K562 (cell line): ENCODE results near the gene VPS18. TPM values are rescaled to one million over a fixed set of nuclear protein-coding genes. Genes with fewer than 3 reads are reported as not detected.

Experiments
- ATAC-seq: fragments of 200-7000 bp; cut with Tn5 transposase; 3 replicates; pipeline ENCODE4 v1.9.1; 2020; ENCODE audit warnings: moderate library complexity
- BruUV-seq: library from RNA; stranded (reverse); fragments of 400-500 nt; replicated peaks from 2 replicates; lab custom pipeline; 2021; lab: Mats Ljungman, UMichigan
- CTCF ChIA-PET: fragments of 300-600 bp; formaldehyde crosslinking; extraction: SDS; loops from one replicate; lab custom pipeline; 2021; ENCODE audit warnings: low intra/inter-chr PET ratio; lab: Yijun Ruan, JAX
- POLR2A ChIA-PET: fragments of 300-600, 350-650 bp; sonication (Branson Sonifier 250); formaldehyde crosslinking; extraction: SDS; loops from one replicate; lab custom pipeline; 2021; ENCODE audit warnings: antibody characterized with exemption, inconsistent platforms; lab: Yijun Ruan, JAX
- DNase-seq, 4 experiments: peaks; one replicate each; pipeline versions ENCODE4 v3.0.0 to v3.0.0-alpha.2; 2011 to 2018; ENCODE audit warnings: low spot score in 3 of 4, mixed read lengths in 3 of 4; ENCODE audit errors: extremely low read depth in 1 of 4
- FAIRE-seq: peaks from 2 replicates; lab custom pipeline; 2011; peaks lifted over from hg19 to GRCh38; lab: Jason Lieb, UNC
- H2AFZ ChIP-seq: 2 replicates; pipeline ENCODE4 v1.6.0; 2011; ENCODE audit warnings: low read depth, low read length, control low read depth, inconsistent platforms
- H3K27ac ChIP-seq: fragments of 200-600 bp; 3 replicates; pipeline ENCODE4 v1.8.0; 2011; ENCODE audit warnings: low read depth, mild to moderate bottlenecking, control low read depth, inconsistent platforms, low read length, moderate library complexity, mixed read lengths; ENCODE audit errors: extremely low read depth
- H3K27me3 ChIP-seq, 2 experiments: fragments of 300-600 bp in 1 of 2; 2 replicates in 1 of 2; 3 replicates in 1 of 2; pipeline versions ENCODE4 v1.6.0 to v1.8.0; 2011; ENCODE audit warnings: inconsistent platforms in 2 of 2, low read length in 2 of 2, mild to moderate bottlenecking in 1 of 2, mixed read lengths in 1 of 2, moderate library complexity in 1 of 2; ENCODE audit not compliant: control insufficient read depth in 2 of 2, insufficient read depth in 2 of 2
- H3K36me3 ChIP-seq: fragments of 300-600 bp; 3 replicates; pipeline ENCODE4 v1.8.0; 2011; ENCODE audit warnings: mild to moderate bottlenecking, low read length, inconsistent platforms; ENCODE audit not compliant: control insufficient read depth, insufficient read depth
- H3K4me1 ChIP-seq, 2 experiments: fragments of 200-600 bp in 1 of 2; replicated peaks in 1 of 2; 2 replicates in 1 of 2; 3 replicates in 1 of 2; pipeline versions ENCODE4 v1.5.1 to v1.8.0; 2011; ENCODE audit warnings: inconsistent platforms in 2 of 2, low read length in 2 of 2, mild to moderate bottlenecking in 1 of 2, mixed read lengths in 1 of 2, moderate library complexity in 1 of 2; ENCODE audit not compliant: control insufficient read depth in 2 of 2, insufficient read depth in 2 of 2
- H3K4me2 ChIP-seq: 2 replicates; pipeline ENCODE4 v1.6.1; 2011; ENCODE audit warnings: low read length, control low read depth, inconsistent platforms, mixed read lengths; ENCODE audit not compliant: insufficient read depth
- H3K4me3 ChIP-seq: fragments of 200-600 bp; sonication (generic), shearing (Covaris generic); 2 replicates; pipeline ENCODE4 v1.5.1; 2016; ENCODE audit warnings: control low read depth, inconsistent platforms
- H3K79me2 ChIP-seq: fragments of 200-600 bp; 3 replicates; pipeline ENCODE4 v1.8.0; 2011; ENCODE audit warnings: low read length, inconsistent platforms; ENCODE audit not compliant: control insufficient read depth, insufficient read depth
- H3K9ac ChIP-seq, 2 experiments: 2 replicates each; pipeline versions ENCODE4 v1.6.0 to v1.6.1; 2011; ENCODE audit warnings: low read depth in 2 of 2, low read length in 2 of 2, control low read depth in 1 of 2, inconsistent platforms in 1 of 2, mild to moderate bottlenecking in 1 of 2, mixed read lengths in 1 of 2; ENCODE audit not compliant: insufficient read depth in 1 of 2
- H3K9me1 ChIP-seq: one replicate; pipeline ENCODE4 v1.6.0; 2011; ENCODE audit warnings: inconsistent platforms, mild to moderate bottlenecking, low read length, moderate library complexity; ENCODE audit not compliant: control insufficient read depth, insufficient read depth
- H3K9me3 ChIP-seq: replicated peaks from 2 replicates; pipeline ENCODE4 v1.5.1; 2011; ENCODE audit warnings: low read depth, low read length, inconsistent platforms; ENCODE audit not compliant: control insufficient read depth, insufficient read depth
- H4K20me1 ChIP-seq: replicated peaks from 2 replicates; pipeline ENCODE4 v1.6.1; 2011; ENCODE audit warnings: low read length, inconsistent platforms, mixed read lengths; ENCODE audit not compliant: control insufficient read depth, insufficient read depth
- EGR1 ChIP-seq: fragments of 450-650 bp; conservative IDR thresholded peaks from 2 replicates; pipeline ENCODE4 v1.6.1; 2017; ENCODE audit warnings: mild to moderate bottlenecking
- ELF1 ChIP-seq: fragments of 200-800 bp; sonication (Bioruptor generic); IDR thresholded peaks from 2 replicates; pipeline ENCODE4 v1.6.1; 2016; ENCODE audit warnings: missing genetic modification characterization, missing compliant biosample characterization
- ETV6 ChIP-seq, 3 experiments: fragments of 150-350 bp in 1 of 3; sonication (generic) in 1 of 3; formaldehyde crosslinking in 1 of 3; IDR thresholded peaks; 2 replicates each; pipeline versions ENCODE4 v1.6.1 to v1.8.0; 2014 to 2022; ENCODE audit warnings: borderline replicate concordance in 2 of 3, low read depth in 2 of 3, antibody characterized with exemption in 1 of 3, low read length in 1 of 3, mild to moderate bottlenecking in 1 of 3, missing genetic modification reagents in 1 of 3
- GABPA ChIP-seq: fragments of 200-800 bp; sonication (Bioruptor generic); conservative IDR thresholded peaks from 2 replicates; pipeline ENCODE4 v1.6.1; 2016; ENCODE audit warnings: low read depth, missing genetic modification characterization, missing compliant biosample characterization
- LARP7 ChIP-seq: fragments of 450-650 bp; IDR thresholded peaks from 2 replicates; pipeline ENCODE4 v1.6.1; 2016
- SIN3A ChIP-seq, 2 experiments: fragments of 150-350 bp in 1 of 2; IDR thresholded peaks; 2 replicates each; pipeline ENCODE4 v1.6.1; 2011 to 2016; ENCODE audit warnings: borderline replicate concordance in 2 of 2, low read depth in 2 of 2, low read length in 2 of 2, mild to moderate bottlenecking in 2 of 2, moderate library complexity in 2 of 2; ENCODE audit not compliant: control insufficient read depth in 1 of 2
- SPI1 ChIP-seq: IDR thresholded peaks from 2 replicates; pipeline ENCODE4 v1.6.1; 2011; ENCODE audit warnings: low read depth, low read length, control low read depth, borderline replicate concordance
- TFAP4 ChIP-seq: sonication (generic); formaldehyde crosslinking; IDR thresholded peaks from 2 replicates; pipeline ENCODE4 v1.8.0; 2022; ENCODE audit warnings: missing genetic modification reagents, mild to moderate bottlenecking, moderate library complexity, borderline replicate concordance
- VEZF1 ChIP-seq: fragments of 200-800 bp; sonication (Bioruptor generic); IDR thresholded peaks from 2 replicates; pipeline ENCODE4 v1.6.1; 2017; ENCODE audit warnings: missing genetic modification characterization, missing compliant biosample characterization
- WGBS: fragments of 100-300 bp; shearing (Covaris generic); methylation state at CpG from one replicate; pipeline ENCODE4 v1.1.6; 2016; ENCODE audit warnings: low coverage, mixed read lengths; ENCODE audit not compliant: insufficient coverage; ENCODE audit errors: missing lambda C conversion rate; 5-methylcytosine and 5-hydroxymethylcytosine counted together
- in situ Hi-C: fragments of 300-500 bp; cut with MboI; formaldehyde crosslinking; loops from 4 replicates; pipeline ENCODE4 v1.15.0; 2018; ENCODE audit warnings: inconsistent platforms, mixed read lengths
- intact Hi-C: fragments of 100-400 bp; cut with micrococcal nuclease; formaldehyde crosslinking; loops from 2 replicates; pipeline ENCODE4 v1.14.2; 2022
- polyA plus RNA-seq, 8 experiments: library from polyadenylated mRNA; depleted of rRNA in 4 of 8; stranded (reverse) in 5 of 8; unstranded in 3 of 8; fragments of >200 nt; fragmentation: Nextera tagmentation in 2 of 8; fragmentation: Illumina TruSeq in 1 of 8; extraction: Ambion mirVana in 2 of 8; extraction: Trizol in 1 of 8; gene quantifications; 2 replicates each; pipeline versions ENCODE4 v1.2.1 to v1.2.3, GENCODE V29; 2011 to 2014; ENCODE audit warnings: inconsistent platforms in 1 of 8, missing spikeins in 1 of 8
- total RNA-seq, 7 experiments: library from RNA; depleted of rRNA in 6 of 7; stranded (reverse); fragments of >200 nt in 6 of 7; fragmentation: Illumina TruSeq in 2 of 7; extraction: Trizol in 2 of 7; gene quantifications; 2 replicates each; pipeline versions ENCODE4 v1.2.1 to v1.2.3, GENCODE V29; 2011 to 2021; ENCODE audit warnings: low replicate concordance in 1 of 7

VPS18 gene
- total and polyA plus RNA-seq, 9 of the 15 experiments (the other 6 are each of a cell fraction or from before 2014, with no cell fraction given), result 0.73 to 19.9 (median 8.5) TPM

- peak overlapping the region; percentile 76 for H3K4me2 ChIP-seq
- intact Hi-C loops (loop anchor here (1.0 to 5.0 kb wide), 2 partner anchors 60 to 115 kb away; no protein-coding TSS in a partner anchor), in situ Hi-C loops (loop anchor here (5.0 kb wide), 1 partner anchor 115 kb away; no protein-coding TSS in a partner anchor)
- no peaks in the 10 kb centered on the region for H3K27me3 ChIP-seq
- ChIA-PET CTCF (interaction anchor here (0.8 to 5.5 kb wide), 3 partner anchors 111 to 278 kb away, joined by 3 to 74 read pairs (median 58); no protein-coding TSS in a partner anchor), POLR2A (interaction anchor here (0.5 to 1.7 kb wide), 4 partner anchors 9 to 118 kb away, joined by 3 to 10 read pairs (median 4); no protein-coding TSS in a partner anchor)
- peaks cover 20% of the 10 kb centered on the region; the same call in 1 of the 2 replicates for H4K20me1 ChIP-seq
- H3K36me3 ChIP-seq, result peaks cover 20% of the 10 kb centered on the region; the same call in 2 of the 3 replicates
- FAIRE-seq (no peak), DNase-seq (peak in 1 of 4 experiments; percentile 49), ATAC-seq (no peak)
- 57% methylated on average over 16 of the region's 22 CpGs for WGBS
- H3K27ac ChIP-seq, result peak overlapping the region; percentile 52; the same call in 2 of the 3 replicates
- no peaks in the 10 kb centered on the region for H3K9me3 ChIP-seq
- no peaks in the 10 kb centered on the region for H3K9me1 ChIP-seq
- peak overlapping the region; percentile 78 for H2AFZ ChIP-seq
- no peaks in the 10 kb centered on the region for H3K79me2 ChIP-seq
- H3K4me3 ChIP-seq, result peak overlapping the region; percentile 34
- peaks cover 11 to 27% of the 10 kb centered on the region in 2 experiments; a peak in 4 of 5 replicates for H3K4me1 ChIP-seq
- H3K9ac ChIP-seq, result peak overlapping the region; percentile 38 to 92; a peak in 3 of 4 replicates
- no TSS peak for BruUV-seq
- no peak for TF ChIP-seq ELF1 (tag)
- peak; percentile 75; the same call in 1 of the 2 replicates for TF ChIP-seq SPI1
- peak; percentile 69 for TF ChIP-seq VEZF1 (CRISPR knock-in tag)
- peak; percentile 39; the same call in 1 of the 2 replicates for TF ChIP-seq TFAP4
- TF ChIP-seq SIN3A (IDR thresholded peaks at IDR 0.05; ENCODE audit: borderline replicate concordance in 2 of 2, control insufficient read depth in 1 of 2, low read depth in 2 of 2, low read length in 2 of 2), result no peak
- peak; percentile 70 for TF ChIP-seq GABPA (tag)
- TF ChIP-seq EGR1, result peak; percentile 60; the same call in 1 of the 2 replicates
- no peak for TF ChIP-seq LARP7
- TF ChIP-seq ETV6 (IDR thresholded peaks at IDR 0.05; ENCODE audit: borderline replicate concordance in 1 of 2, low read depth in 2 of 2, low read length in 1 of 2), result peak; percentile 93 to 94
- TF ChIP-seq ETV6 (CRISPR knock-in tag; IDR thresholded peaks at IDR 0.05; ENCODE audit: borderline replicate concordance), result no peak
Measured at GRCh38 chr15:40906991-40907802, 12.9 kb downstream of the VPS18 start.
